Activated CD4-positive, alpha-beta T cell treated with anti-CD3 and anti-CD28 coated beads, Interleukin-2, Interleukin-4, amounts not matched to agents 100 ng/mL and 50 ng/mL, durations not matched to agents 16 hours and 8 hours (primary cell): ENCODE results near the gene BDNF.
A peak's percentile ranks its signal among the peaks of the same experiment; 100 is the strongest.
"Not testable (repeated sequence)": the region's sequence is repeated elsewhere in the genome, so short reads cannot be mapped to it uniquely, and the experiment has no call there.

Source experiments
- DNase-seq: peaks from one replicate; pipeline ENCODE4 v3.0.0-alpha.2; 2020; ENCODE audit warnings: low spot score

The BDNF gene

GRCh38 chr11:27700351-27701301 is at the start of gene BDNF:
Gene BDNF, minus strand, starts transcription at chr11:27700455. Its CDS starts 41,891 bp downstream, at chr11:27658564.
- no peak for DNase-seq

- DNase-seq, result no peak
Measured at GRCh38 chr11:27740362-27741013, 40.2 kb upstream of the BDNF start.

DNA sequence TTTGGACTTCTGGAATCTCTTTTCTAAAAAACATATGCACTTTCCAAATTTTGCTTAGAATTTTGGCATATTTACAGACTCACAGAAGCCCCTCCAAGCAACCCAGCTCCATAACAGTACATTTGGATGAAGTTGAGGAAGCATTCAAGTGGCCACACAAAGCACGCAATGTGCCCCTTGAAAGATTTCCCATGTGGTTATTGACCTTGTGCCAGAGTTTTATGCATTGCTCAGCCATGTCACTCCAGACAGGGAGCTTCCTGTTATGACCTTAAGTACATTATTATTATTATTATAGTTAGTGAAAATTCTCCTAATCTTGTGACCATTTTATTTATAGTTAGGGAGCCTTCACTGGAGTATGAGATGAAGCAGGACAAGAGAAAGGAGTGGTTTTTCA is 35.0 kb upstream of the BDNF start:
- no peak for DNase-seq

DNA sequence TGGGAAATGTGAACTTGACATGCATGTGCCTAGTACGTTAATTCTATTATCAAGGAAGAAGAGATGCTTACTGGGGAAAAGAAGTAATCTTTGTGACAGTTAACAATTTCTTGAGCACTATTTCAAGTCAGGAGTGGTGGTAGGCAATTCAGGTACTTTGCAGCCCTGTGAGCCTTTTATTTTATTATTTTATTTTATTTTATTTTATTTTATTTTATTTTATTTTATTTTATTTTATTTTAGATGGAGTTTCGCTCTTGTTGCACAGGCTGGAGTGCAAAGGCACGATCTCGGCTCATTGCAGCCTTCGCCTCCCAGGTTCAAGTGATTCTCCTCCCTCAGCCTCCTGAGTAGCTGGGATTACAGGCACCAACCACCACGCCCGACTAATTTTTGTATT is 31.5 kb upstream of the BDNF start:
- not testable (repeated sequence) for DNase-seq

- DNase-seq, result no peak
Measured at GRCh38 chr11:27726981-27727380, 26.7 kb upstream of the BDNF start.

- DNase-seq, result no peak
Measured at GRCh38 chr11:27723687-27724086, 23.4 kb upstream of the BDNF start.

DNA sequence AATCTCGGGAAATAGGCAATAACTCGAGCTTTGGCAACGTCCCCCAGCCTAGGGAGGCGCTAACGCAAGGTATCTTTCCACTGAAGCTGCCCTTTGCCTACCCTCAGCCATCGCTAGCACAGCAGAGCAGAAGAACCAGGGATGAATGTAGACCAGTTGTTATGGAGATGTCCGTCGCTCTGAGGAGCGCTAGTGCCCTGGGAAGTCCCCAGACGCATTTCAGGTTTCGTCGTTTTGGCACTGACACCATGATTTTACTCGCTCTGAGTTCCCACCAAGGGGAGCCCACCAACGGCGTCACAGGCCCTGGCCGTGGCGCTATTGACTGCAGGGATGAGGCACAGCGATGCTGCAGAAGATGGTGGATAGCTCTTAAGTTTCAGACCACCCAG is 22.7 kb upstream of the BDNF start:
- no peak for DNase-seq

DNA sequence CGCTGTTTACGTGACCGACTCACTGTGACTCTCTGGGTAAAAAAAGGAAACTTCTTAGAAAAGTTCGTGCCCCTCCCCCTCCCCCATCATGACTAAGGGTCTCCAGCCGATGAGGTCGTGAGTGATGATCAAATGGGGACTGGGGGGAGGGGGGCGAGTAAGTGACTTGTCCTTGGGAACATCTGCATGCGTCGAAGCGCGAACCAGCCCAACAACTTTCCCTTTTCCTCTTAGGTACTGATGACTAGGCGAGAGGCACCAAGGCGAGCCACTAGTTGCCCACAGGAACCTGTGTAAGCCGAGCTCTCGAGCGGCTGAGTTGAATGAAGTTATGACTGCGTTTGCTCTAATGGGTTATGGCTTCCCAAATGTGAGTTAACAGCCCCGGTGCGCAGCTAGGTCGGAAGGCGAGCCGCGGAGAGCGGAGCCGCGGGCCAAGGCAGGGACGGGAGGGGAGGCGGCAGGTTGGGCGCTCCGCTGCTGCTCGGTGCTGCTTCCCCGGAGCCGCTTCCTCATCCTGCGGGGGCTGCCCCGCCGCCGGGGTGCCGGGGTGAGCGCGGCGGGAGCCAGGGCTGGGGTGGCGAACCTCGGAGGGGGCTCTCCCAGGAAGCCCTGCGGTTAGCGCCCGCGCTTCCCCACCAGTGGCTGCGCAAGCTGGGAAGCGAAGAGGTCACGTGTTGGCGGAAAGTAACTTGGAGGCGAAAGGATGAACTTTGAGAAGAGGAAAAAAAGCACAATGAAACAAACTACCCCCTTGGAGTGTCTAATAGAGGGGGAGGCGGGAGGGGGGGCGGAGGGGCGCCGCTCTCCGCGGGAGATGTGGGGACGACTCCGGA is 22.1 kb upstream of the BDNF start:
- peak; percentile 6 for DNase-seq

DNA sequence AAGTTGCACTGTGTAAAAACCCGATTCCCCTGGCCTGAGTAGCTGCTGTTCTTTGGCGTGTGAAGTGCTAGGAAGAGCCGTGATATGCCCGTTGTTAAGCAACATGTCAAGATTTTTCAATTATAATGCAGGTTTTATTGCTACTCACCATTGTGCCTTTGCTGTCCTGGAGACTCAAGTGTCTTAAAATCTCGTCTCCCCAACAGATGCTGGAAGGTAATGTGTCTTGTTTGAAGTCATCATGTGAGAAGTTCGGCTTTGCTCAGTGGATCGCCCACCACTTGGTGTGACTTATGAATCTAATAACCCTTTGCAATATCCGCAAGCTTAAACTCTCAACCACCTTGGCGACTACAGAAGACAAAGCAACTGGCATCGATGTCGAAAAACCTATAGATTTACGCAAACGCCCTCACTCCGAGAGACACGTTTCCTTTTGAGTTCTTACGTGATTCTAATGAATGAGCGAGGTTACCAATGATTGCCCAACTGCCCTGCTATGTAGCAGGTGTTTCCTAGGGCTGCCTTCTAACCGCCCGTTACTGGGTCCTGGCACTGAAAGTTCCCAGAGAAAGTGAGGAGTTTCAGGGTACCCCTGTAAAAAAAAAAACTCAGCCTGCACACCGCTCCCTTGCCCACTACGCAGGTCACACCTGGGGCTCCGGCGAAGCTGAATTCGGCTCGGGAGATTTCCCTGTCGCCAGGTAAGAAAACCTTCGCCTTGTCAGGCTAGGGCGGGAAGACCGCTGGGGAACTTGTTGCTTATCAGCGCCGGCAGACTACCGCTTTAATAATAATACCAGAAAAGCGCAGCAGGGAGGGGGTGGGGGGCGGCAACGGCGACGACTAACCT is 21.2 kb upstream of the BDNF start:
- no peak for DNase-seq

DNA sequence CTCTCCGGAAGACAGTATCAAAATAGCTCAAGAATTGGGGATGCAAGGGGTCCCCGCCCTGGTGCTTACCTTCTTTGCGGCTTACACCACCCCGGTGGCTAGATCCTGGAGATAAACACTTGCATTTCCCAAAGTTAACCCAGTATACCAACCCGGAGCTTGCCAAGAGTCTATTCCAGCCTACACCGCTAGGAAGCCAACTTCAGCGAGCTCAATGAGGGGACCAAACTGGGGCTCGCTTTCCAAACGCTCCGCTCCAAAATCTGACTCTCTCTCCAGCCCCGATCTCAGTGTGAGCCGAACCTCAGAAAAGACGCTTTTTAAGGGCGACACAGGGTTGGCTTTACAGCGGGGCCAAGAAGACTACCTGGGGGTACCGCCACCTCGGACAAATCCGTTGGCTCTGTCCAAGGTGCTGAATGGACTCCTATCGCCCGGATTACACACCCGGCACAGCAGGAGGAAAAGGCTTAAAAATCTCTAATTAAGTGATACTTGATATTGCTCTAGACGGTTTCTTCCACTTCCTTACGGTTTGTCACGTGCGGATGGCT is 20.1 kb upstream of the BDNF start:
- no peak for DNase-seq

GRCh38 chr11:27719546-27719925 is 19.3 kb upstream of the BDNF start:
- no peak for DNase-seq

DNA sequence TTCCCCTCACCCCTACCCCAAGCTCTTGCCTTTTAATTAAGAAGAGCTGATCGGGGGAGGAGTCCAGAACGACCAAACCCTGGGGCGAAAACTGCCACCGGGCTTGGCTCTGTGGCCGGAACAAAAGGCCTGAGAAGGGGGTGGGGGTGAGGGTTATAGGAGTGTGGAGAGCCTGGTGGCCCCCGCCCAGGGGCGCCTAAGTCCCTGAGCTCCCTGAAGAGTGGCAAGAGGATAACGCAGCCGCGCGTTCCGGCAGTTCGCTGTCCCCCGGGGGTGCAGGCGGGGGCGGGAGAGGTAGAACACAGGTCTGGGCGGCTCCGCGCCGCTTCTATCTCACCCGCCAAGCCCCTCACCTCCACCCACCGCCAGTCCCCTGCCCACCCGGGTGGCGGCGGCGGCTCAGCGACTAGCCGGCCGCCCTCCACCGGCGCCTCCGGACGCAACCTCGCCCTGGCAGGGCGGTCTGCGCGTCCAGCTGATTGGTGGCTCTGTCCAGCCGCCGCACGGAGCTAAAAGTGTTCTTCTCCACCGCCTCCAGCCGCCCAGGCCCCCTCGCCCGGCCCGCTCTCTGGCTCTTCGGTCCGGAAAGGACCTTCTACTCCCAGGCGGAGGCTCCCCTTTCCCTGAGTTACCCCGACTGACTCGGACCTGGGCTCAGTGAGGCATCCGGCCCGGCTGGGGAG is 18.7 kb upstream of the BDNF start:
- DNase-seq, result no peak

DNA sequence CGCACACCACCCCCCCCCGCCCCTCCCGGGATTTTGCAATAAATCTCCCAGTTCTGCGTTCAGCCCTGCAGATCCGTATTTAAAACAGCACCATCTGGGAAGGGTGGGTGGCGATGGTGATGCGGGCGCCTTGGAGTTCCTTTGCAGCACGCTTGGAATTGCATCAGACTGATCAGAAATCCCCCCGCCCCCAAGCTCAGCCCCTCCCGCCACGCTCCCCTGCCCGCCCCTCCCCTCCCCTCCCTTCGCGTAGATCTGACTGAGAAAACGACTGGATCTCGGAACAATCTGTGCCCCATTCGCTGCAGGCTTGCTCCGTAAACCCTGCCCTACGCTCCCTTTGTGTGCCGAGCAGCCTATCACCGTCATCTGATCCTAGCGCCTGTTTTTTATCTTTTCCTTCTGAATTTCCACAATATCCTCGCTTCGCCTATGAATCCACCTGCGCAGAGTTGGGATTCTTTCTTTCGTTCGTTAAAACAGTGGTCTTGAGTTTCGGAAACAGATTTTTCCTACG is 18.1 kb upstream of the BDNF start:
- no peak for DNase-seq

DNA sequence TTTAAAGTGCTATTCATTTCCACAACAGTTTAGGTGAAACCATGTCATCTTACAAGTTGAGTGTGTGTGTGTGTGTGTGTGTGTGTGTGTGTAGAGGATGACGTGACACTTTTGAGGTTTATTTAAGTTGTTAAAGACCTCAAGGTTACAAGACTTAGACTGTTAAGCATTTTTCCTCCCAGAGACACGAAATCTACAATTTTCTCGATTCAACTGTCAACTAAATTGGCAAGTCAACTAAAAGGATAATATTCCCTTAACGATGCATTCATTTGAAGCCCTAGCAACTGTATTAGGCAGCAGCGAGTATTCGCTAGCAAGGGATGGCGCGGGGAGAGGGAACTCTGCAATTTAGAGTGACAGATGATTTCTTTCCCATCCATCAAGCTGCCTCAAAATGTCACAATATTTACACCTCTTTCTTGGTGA is 17.6 kb upstream of the BDNF start:
- no peak for DNase-seq

DNA sequence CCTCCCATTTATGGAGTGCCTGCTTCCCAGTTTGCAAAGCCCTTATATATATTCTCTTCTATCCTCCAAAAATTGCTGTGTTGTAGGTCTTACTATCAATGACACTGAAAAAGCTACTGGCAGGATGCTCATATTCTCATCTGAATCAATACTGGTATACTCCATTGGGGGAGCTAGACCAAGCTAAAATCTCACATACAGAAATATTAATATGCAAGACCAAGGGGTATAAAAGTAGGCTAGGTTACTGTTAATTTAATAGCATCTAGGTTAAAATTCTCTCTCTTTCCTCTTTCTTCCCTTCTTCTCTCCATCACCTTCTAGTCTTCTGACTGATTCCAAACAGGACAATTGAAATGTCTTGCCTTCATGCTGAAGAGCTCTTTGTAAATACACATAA is 17.1 kb upstream of the BDNF start:
- DNase-seq, result no peak

DNA sequence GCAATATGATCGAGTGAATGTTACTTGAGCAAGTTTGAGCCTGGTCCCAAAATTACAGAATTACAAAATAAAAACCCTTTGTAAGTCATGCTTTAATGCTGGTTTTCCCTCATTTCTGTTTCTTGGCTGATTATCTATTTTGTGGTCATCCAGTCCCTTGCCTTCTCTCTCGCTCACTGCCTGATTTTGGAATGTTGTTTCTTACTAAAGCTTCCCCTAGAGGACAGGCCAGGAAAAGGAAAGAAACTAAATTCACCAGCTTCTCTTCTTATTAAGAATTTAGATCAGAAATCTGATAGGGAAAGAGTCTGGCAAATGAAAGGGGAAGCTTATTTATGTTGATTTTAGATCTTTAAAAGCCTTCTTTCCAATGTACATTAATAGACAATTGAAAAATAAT is 16.6 kb upstream of the BDNF start:
- no peak for DNase-seq

GRCh38 chr11:27716216-27716615 is 16.0 kb upstream of the BDNF start:
- DNase-seq, result no peak

DNA sequence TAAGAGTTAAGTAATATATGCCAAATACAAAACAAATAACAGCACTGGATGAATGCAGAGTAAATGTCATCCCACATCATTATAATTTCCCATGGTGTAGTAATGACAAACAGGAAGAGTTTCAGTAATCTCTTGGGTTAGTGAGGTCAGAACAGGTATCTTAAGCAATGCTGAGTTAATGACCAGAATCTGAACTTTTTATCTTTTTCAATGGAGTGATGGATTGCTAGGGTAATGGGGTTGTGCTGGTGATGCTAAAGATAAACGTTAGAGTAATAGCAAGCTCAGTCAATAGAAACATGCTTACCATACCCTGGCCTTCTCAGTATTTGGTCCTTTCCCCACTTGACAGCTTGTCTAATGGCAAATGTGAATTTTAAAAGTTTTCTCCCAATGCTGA is 11.5 kb upstream of the BDNF start:
- DNase-seq, result no peak

- no peak for DNase-seq
Measured at GRCh38 chr11:27710536-27710935, 10.3 kb upstream of the BDNF start.

DNA sequence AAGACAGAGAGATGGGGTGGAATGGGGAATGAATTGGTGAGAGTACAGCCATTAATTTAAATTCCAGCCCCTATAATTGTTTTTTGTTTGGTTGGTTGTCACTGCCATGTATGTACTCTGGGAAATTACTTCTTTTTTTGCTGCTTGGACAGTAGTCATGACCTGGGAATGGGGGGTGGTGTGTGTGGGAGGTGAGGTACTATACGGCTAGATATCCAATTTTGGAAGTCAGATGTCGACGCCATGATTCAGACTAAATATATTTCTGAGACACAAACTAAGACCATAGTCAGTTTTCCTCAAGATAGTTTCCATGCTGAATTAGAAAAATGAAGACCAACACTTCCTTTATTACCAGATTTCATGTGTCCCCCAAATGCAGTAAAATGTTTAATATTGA is 7.4 kb upstream of the BDNF start:
- DNase-seq, result no peak
